ENCODE data around the gene WNT7B.
A peak's percentile ranks its signal among the peaks of the same experiment; 100 is the strongest.

Gene WNT7B

GRCh38 chr22:45998638-45999378 lies 21.8 kb upstream of the WNT7B start:
- Mint-ChIP-seq H3K27ac (no peak overlapping the region), H3K4me1 (peaks cover 34% of the 10 kb centered on the region), H3K27me3 (ENCODE audit: low read depth, poor library complexity) (peaks cover 22% of the 10 kb centered on the region), H3K36me3 (ENCODE audit: low read depth) (no peaks in the 10 kb centered on the region), H3K4me3 (no peak overlapping the region), H3K9me3 (no peaks in the 10 kb centered on the region)
- TF ChIP-seq CTCF (IDR thresholded peaks at IDR 0.05), result no peak
- DNase-seq, result no peak

GRCh38 chr22:45997777-45998637 lies 21.0 kb upstream of the WNT7B start:
- DNase-seq, result no peak
- Mint-ChIP-seq H3K36me3 (ENCODE audit: low read depth) (no peaks in the 10 kb centered on the region), H3K27me3 (ENCODE audit: low read depth, poor library complexity) (peaks cover 26% of the 10 kb centered on the region), H3K4me3 (no peak overlapping the region), H3K4me1 (peaks cover 35% of the 10 kb centered on the region), H3K27ac (no peak overlapping the region), H3K9me3 (no peaks in the 10 kb centered on the region)
- TF ChIP-seq CTCF (IDR thresholded peaks at IDR 0.05), result no peak

GRCh38 chr22:45997077-45997776 lies 20.3 kb upstream of the WNT7B start:
- peaks cover 30% of the 10 kb centered on the region for H3K27me3 Mint-ChIP-seq (ENCODE audit: low read depth, poor library complexity)
- no peaks in the 10 kb centered on the region for H3K9me3 Mint-ChIP-seq
- peaks cover 35% of the 10 kb centered on the region for H3K4me1 Mint-ChIP-seq
- DNase-seq, result peak; percentile 54
- H3K4me3 Mint-ChIP-seq, result no peak overlapping the region
- no peak overlapping the region for H3K27ac Mint-ChIP-seq
- TF ChIP-seq CTCF (IDR thresholded peaks at IDR 0.05), result no peak
- H3K36me3 Mint-ChIP-seq (ENCODE audit: low read depth), result no peaks in the 10 kb centered on the region

- peaks cover 31% of the 10 kb centered on the region for H3K4me1 Mint-ChIP-seq
- no peak for DNase-seq
- H3K9me3 Mint-ChIP-seq, result no peaks in the 10 kb centered on the region
- H3K27me3 Mint-ChIP-seq (ENCODE audit: low read depth, poor library complexity), result peaks cover 30% of the 10 kb centered on the region
- no peaks in the 10 kb centered on the region for H3K36me3 Mint-ChIP-seq (ENCODE audit: low read depth)
- TF ChIP-seq CTCF (IDR thresholded peaks at IDR 0.05), result no peak
- H3K27ac Mint-ChIP-seq, result no peak overlapping the region
- H3K4me3 Mint-ChIP-seq, result no peak overlapping the region
Measured at GRCh38 chr22:45996241-45997076, 19.5 kb upstream of the WNT7B start.

GRCh38 chr22:45995405-45996101 lies 18.6 kb upstream of the WNT7B start:
- H3K27me3 Mint-ChIP-seq (ENCODE audit: low read depth, poor library complexity), result peaks cover 35% of the 10 kb centered on the region
- peaks cover 30% of the 10 kb centered on the region for H3K4me1 Mint-ChIP-seq
- TF ChIP-seq CTCF (IDR thresholded peaks at IDR 0.05), result no peak
- H3K9me3 Mint-ChIP-seq, result no peaks in the 10 kb centered on the region
- no peak overlapping the region for H3K27ac Mint-ChIP-seq
- no peaks in the 10 kb centered on the region for H3K36me3 Mint-ChIP-seq (ENCODE audit: low read depth)
- DNase-seq, result no peak
- no peak overlapping the region for H3K4me3 Mint-ChIP-seq

Data from nephron progenitor cell (in vitro differentiated cells).